GM12801 (cell line): ENCODE results near the gene PTGS1.

Experiments
- CTCF ChIP-seq: IDR thresholded peaks from one replicate; pipeline ENCODE4 v1.5.1; 2011; ENCODE audit warnings: control low read depth; ENCODE audit not compliant: insufficient read length; ENCODE audit errors: extremely low read depth

PTGS1 gene

GRCh38 chr9:122360891-122361290 is 9.9 kb upstream of the PTGS1 start:
- TF ChIP-seq CTCF, result no peak

GRCh38 chr9:122364117-122364782 is 6.6 kb upstream of the PTGS1 start:
- TF ChIP-seq CTCF, result no peak

GRCh38 chr9:122364783-122365150 is 6.1 kb upstream of the PTGS1 start:
- no peak for TF ChIP-seq CTCF

- no peak for TF ChIP-seq CTCF
Observed at GRCh38 chr9:122366074-122366660, 4.7 kb upstream of the PTGS1 start.

- TF ChIP-seq CTCF, result no peak
Observed at GRCh38 chr9:122367065-122367464, 3.8 kb upstream of the PTGS1 start.

- no peak for TF ChIP-seq CTCF
Observed at GRCh38 chr9:122367774-122368460, 2.9 kb upstream of the PTGS1 start.

GRCh38 chr9:122368642-122369041 is 2.2 kb upstream of the PTGS1 start:
- TF ChIP-seq CTCF, result no peak
